Measurements from ENCODE around the gene HOXD8.

The HOXD8 gene

GRCh38 chr2:176138923-176139660, 9.6 kb downstream of the HOXD8 start:
- H3K9ac ChIP-seq (ENCODE audit: low read depth, low read length, poor library complexity) = no peak overlapping the region
- no peak overlapping the region for H3K4me3 ChIP-seq (ENCODE audit: low read length in 2 of 2)
- no peak overlapping the region for H3K18ac ChIP-seq (ENCODE audit: low read length)
- no peak overlapping the region for H3K4ac ChIP-seq (ENCODE audit: low read length)
- no peak overlapping the region for H4K8ac ChIP-seq (ENCODE audit: low read depth, low read length)
- H2AFZ ChIP-seq (ENCODE audit: low read length) = peak overlapping the region; percentile 10
- peaks cover 0 to 2% of the 10 kb centered on the region in 2 donors for H3K4me1 ChIP-seq (ENCODE audit: control insufficient read depth in 2 of 2, insufficient read depth in 1 of 2, low read depth in 1 of 2, low read length in 2 of 2)
- no peak for DNase-seq (ENCODE audit: low spot score)
- H3K14ac ChIP-seq (ENCODE audit: low read length) = no peak overlapping the region
- no peak overlapping the region for H2BK5ac ChIP-seq (ENCODE audit: low read length)
- peaks cover 35 to 97% (median 94%) of the 10 kb centered on the region in 3 experiments for H3K27me3 ChIP-seq (ENCODE audit: control insufficient read depth in 3 of 3, insufficient read depth in 3 of 3, low read depth in 1 of 3, low read length in 3 of 3)
- no peak overlapping the region for H4K91ac ChIP-seq (ENCODE audit: low read depth, low read length, poor library complexity)
- H3K4me2 ChIP-seq (ENCODE audit: insufficient read depth, low read length, poor library complexity, severe bottlenecking) = no peak overlapping the region
- no peak overlapping the region for H2BK12ac ChIP-seq (ENCODE audit: low read length)
- H3K79me1 ChIP-seq (ENCODE audit: low read depth, low read length) = no peaks in the 10 kb centered on the region
- no peak overlapping the region for H2BK15ac ChIP-seq (ENCODE audit: low read length)
- no peaks in the 10 kb centered on the region for H3K36me3 ChIP-seq (replicated peaks in 1 of 2; ENCODE audit: control insufficient read depth in 2 of 2, insufficient read depth in 2 of 2, low read length in 2 of 2)
- no peak overlapping the region for H2BK120ac ChIP-seq (ENCODE audit: low read depth, low read length)
- H3K27ac ChIP-seq (replicated peaks; ENCODE audit: low read length) = no peak overlapping the region
- no CpG with 5 or more reads among the region's 28 CpGs for WGBS, 2 donors (ENCODE audit: extremely low coverage in 2 of 2, insufficient read length in 2 of 2, insufficient replicate concordance in 1 of 2)
- no peak overlapping the region for H3K23ac ChIP-seq (ENCODE audit: low read depth, low read length, poor library complexity)
- no peak overlapping the region for H2AK5ac ChIP-seq (ENCODE audit: low read depth, low read length)
- H3K9me3 ChIP-seq (replicated peaks in 1 of 2; ENCODE audit: control insufficient read depth in 2 of 2, insufficient read depth in 1 of 2, low read depth in 1 of 2, low read length in 2 of 2) = peaks cover 9 to 17% of the 10 kb centered on the region in 2 donors

GRCh38 chr2:176139661-176140512, 10.4 kb downstream of the HOXD8 start:
- Histone ChIP-seq H3K9me3 (replicated peaks in 1 of 2; ENCODE audit: control insufficient read depth in 2 of 2, insufficient read depth in 1 of 2, low read depth in 1 of 2, low read length in 2 of 2) (peaks cover 9 to 17% of the 10 kb centered on the region in 2 donors), H3K18ac (ENCODE audit: low read length) (peak overlapping the region; percentile 60), H2BK12ac (ENCODE audit: low read length) (no peak overlapping the region), H2AK5ac (ENCODE audit: low read depth, low read length) (no peak overlapping the region), H3K36me3 (replicated peaks in 1 of 2; ENCODE audit: control insufficient read depth in 2 of 2, insufficient read depth in 2 of 2, low read length in 2 of 2) (no peaks in the 10 kb centered on the region), H3K79me1 (ENCODE audit: low read depth, low read length) (no peaks in the 10 kb centered on the region), H2BK120ac (ENCODE audit: low read depth, low read length) (no peak overlapping the region), H2BK15ac (ENCODE audit: low read length) (no peak overlapping the region), H3K23ac (ENCODE audit: low read depth, low read length, poor library complexity) (peak overlapping the region; percentile 5), H3K14ac (ENCODE audit: low read length) (peak overlapping the region; percentile 63), H3K9ac (ENCODE audit: low read depth, low read length, poor library complexity) (no peak overlapping the region), H3K27ac (replicated peaks; ENCODE audit: low read length) (no peak overlapping the region), H2BK5ac (ENCODE audit: low read length) (no peak overlapping the region), H4K91ac (ENCODE audit: low read depth, low read length, poor library complexity) (no peak overlapping the region), H3K4me3 (ENCODE audit: low read length in 2 of 2) (peak overlapping the region in 1 of 2 donors; percentile 50), H3K4ac (ENCODE audit: low read length) (no peak overlapping the region), H3K4me2 (ENCODE audit: insufficient read depth, low read length, poor library complexity, severe bottlenecking) (peak overlapping the region; percentile 54), H3K27me3 (ENCODE audit: control insufficient read depth in 3 of 3, insufficient read depth in 3 of 3, low read depth in 1 of 3, low read length in 3 of 3) (peaks cover 31 to 95% (median 90%) of the 10 kb centered on the region in 3 experiments), H3K4me1 (ENCODE audit: control insufficient read depth in 2 of 2, insufficient read depth in 1 of 2, low read depth in 1 of 2, low read length in 2 of 2) (peaks cover 0 to 2% of the 10 kb centered on the region in 2 donors), H4K8ac (ENCODE audit: low read depth, low read length) (no peak overlapping the region), H2AFZ (ENCODE audit: low read length) (peak overlapping the region; percentile 99)
- WGBS, 2 donors (ENCODE audit: extremely low coverage in 2 of 2, insufficient read length in 2 of 2, insufficient replicate concordance in 1 of 2) = no CpG with 5 or more reads among the region's 41 CpGs
- no peak for DNase-seq (ENCODE audit: low spot score)

GRCh38 chr2:176140513-176141317, 11.2 kb downstream of the HOXD8 start:
- Histone ChIP-seq H4K8ac (ENCODE audit: low read depth, low read length) (no peak overlapping the region), H3K9me3 (replicated peaks in 1 of 2; ENCODE audit: control insufficient read depth in 2 of 2, insufficient read depth in 1 of 2, low read depth in 1 of 2, low read length in 2 of 2) (peaks cover 9 to 17% of the 10 kb centered on the region in 2 donors), H4K91ac (ENCODE audit: low read depth, low read length, poor library complexity) (no peak overlapping the region), H3K79me1 (ENCODE audit: low read depth, low read length) (no peaks in the 10 kb centered on the region), H3K4ac (ENCODE audit: low read length) (no peak overlapping the region), H3K9ac (ENCODE audit: low read depth, low read length, poor library complexity) (no peak overlapping the region), H3K27ac (replicated peaks; ENCODE audit: low read length) (no peak overlapping the region), H3K23ac (ENCODE audit: low read depth, low read length, poor library complexity) (peak overlapping the region; percentile 5), H3K27me3 (ENCODE audit: control insufficient read depth in 3 of 3, insufficient read depth in 3 of 3, low read depth in 1 of 3, low read length in 3 of 3) (peaks cover 27 to 95% (median 90%) of the 10 kb centered on the region in 3 experiments), H3K4me1 (ENCODE audit: control insufficient read depth in 2 of 2, insufficient read depth in 1 of 2, low read depth in 1 of 2, low read length in 2 of 2) (peaks cover 0 to 2% of the 10 kb centered on the region in 2 donors), H2BK5ac (ENCODE audit: low read length) (no peak overlapping the region), H3K14ac (ENCODE audit: low read length) (no peak overlapping the region), H2BK120ac (ENCODE audit: low read depth, low read length) (no peak overlapping the region), H3K4me3 (ENCODE audit: low read length in 2 of 2) (peak overlapping the region; percentile 50 to 79), H2BK12ac (ENCODE audit: low read length) (no peak overlapping the region), H2AFZ (ENCODE audit: low read length) (peak overlapping the region; percentile 99), H3K36me3 (replicated peaks in 1 of 2; ENCODE audit: control insufficient read depth in 2 of 2, insufficient read depth in 2 of 2, low read length in 2 of 2) (no peaks in the 10 kb centered on the region), H3K18ac (ENCODE audit: low read length) (peak overlapping the region; percentile 89), H2BK15ac (ENCODE audit: low read length) (no peak overlapping the region), H2AK5ac (ENCODE audit: low read depth, low read length) (no peak overlapping the region), H3K4me2 (ENCODE audit: insufficient read depth, low read length, poor library complexity, severe bottlenecking) (peak overlapping the region; percentile 54)
- DNase-seq (ENCODE audit: low spot score) = peak; percentile 84
- WGBS, 2 donors (ENCODE audit: extremely low coverage in 2 of 2, insufficient read length in 2 of 2, insufficient replicate concordance in 1 of 2) = no CpG with 5 or more reads among the region's 48 CpGs

All from neuronal stem cell (in vitro differentiated cells).